Upper lobe of right lung (tissue), 1 donor: Measurements from ENCODE around the gene SSX4B. TPM values are rescaled to one million over a fixed set of nuclear protein-coding genes. Genes with fewer than 3 reads are reported as not detected.
"Not testable (repeated sequence)": the region's sequence is repeated elsewhere in the genome, so short reads cannot be mapped to it uniquely, and the experiment has no call there.

Experiments
- ATAC-seq: fragments of 200-7000 bp; cut with Tn5 transposase; one replicate; pipeline ENCODE4 v1.9.1; 2020; ENCODE audit warnings: mild to moderate bottlenecking, moderate library complexity
- DNase-seq: peaks from one replicate; pipeline ENCODE4 v3.0.0-alpha.2; 2020
- H3K27ac ChIP-seq: fragments of 200-600 bp; one replicate; pipeline ENCODE4 v1.8.0; 2022
- H3K27me3 ChIP-seq: fragments of 200-600 bp; one replicate; pipeline ENCODE4 v1.8.0; 2022; ENCODE audit warnings: mild to moderate bottlenecking
- H3K36me3 ChIP-seq: fragments of 200-600 bp; one replicate; pipeline ENCODE4 v1.8.0; 2022
- H3K4me1 ChIP-seq: fragments of 200-600 bp; one replicate; pipeline ENCODE4 v1.8.0; 2022
- H3K4me3 ChIP-seq: fragments of 200-600 bp; one replicate; pipeline ENCODE4 v1.8.0; 2022; ENCODE audit warnings: mild to moderate bottlenecking
- H3K9me3 ChIP-seq: fragments of 200-600 bp; one replicate; pipeline ENCODE4 v1.8.0; 2022
- intact Hi-C: fragments of 100-400 bp; cut with DNase I; formaldehyde crosslinking; loops from one replicate; pipeline ENCODE4 v1.11.0; 2022
- long read RNA-seq: library from polyadenylated mRNA; unstranded; transcript quantifications from one replicate; pipeline ENCODE4 v2.0.0, GENCODE V29; 2021
- total RNA-seq: library from RNA; stranded (reverse); fragmentation: NEBNext Ultra II Directional; extraction: Animal tissue kit (Norgen Biotek cat#: 25700); gene quantifications from one replicate; pipeline ENCODE4 v1.2.1, GENCODE V29; 2021
- TF ChIP-seq, protein P1 (sequence below): fragments of 200-600 bp; IDR thresholded peaks from one replicate; pipeline ENCODE4 v1.8.0; 2022; ENCODE audit warnings: antibody characterized with exemption
- donor health status: DM: no; HTN: yes; CAD: no; lungs with severe emphysema.

The SSX4B gene, protein sequence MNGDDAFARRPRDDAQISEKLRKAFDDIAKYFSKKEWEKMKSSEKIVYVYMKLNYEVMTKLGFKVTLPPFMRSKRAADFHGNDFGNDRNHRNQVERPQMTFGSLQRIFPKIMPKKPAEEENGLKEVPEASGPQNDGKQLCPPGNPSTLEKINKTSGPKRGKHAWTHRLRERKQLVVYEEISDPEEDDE
- total RNA-seq: not detected
- long read RNA-seq: 0 reads

DNA sequence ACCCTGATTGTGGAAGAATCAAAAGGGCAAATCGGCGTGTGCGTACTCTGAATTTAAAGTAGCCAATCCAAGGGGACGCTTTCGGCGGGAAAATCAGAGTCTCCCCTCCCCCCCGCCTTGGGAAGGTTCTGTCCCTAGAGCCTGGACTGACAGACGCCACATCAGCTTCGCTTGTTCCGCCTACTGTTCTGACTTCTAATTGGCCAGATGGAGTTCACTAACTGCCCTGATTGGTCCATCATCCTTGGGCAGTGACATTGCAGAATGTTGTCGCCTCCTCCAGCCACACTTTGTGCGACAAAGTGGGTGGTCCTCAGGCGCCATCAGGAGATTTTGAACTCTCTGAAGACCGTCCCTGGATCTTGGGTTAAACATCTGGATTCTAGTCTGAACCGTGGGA is at the start of gene SSX4B:
SSX4B (minus strand) TSS at position 101 of the 400 bp plus-strand sequence. CDS start 588 bp downstream, outside the sequence.
- H3K4me1 ChIP-seq, ATAC-seq, DNase-seq: not testable (repeated sequence)

DNA sequence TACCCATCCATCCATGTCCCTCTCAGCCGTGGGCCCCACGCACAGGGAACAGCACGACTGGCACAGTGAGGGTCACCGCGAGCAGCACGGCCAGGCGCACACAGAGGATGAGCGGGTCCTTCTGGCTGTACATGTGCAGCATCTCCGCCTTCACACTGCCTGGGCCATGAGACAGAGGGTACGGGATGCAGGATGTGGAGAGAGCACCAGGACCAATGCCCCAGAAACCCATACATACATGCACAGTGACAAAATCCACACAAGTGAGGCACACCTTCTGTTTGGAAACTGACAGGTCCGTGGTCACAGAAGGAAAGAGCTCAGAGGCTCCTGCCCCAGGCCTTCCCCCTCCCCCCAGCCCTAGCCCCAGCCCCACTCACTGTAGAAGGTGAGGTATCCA is 48.8 kb upstream of the SSX4B start:
- Histone ChIP-seq H3K4me1 (no peaks in the 10 kb centered on the region), H3K27ac (no peak overlapping the region), H3K36me3 (no peaks in the 10 kb centered on the region), H3K27me3 (no peaks in the 10 kb centered on the region), H3K4me3 (no peak overlapping the region), H3K9me3 (no peaks in the 10 kb centered on the region)
- TF ChIP-seq, protein P1, sequence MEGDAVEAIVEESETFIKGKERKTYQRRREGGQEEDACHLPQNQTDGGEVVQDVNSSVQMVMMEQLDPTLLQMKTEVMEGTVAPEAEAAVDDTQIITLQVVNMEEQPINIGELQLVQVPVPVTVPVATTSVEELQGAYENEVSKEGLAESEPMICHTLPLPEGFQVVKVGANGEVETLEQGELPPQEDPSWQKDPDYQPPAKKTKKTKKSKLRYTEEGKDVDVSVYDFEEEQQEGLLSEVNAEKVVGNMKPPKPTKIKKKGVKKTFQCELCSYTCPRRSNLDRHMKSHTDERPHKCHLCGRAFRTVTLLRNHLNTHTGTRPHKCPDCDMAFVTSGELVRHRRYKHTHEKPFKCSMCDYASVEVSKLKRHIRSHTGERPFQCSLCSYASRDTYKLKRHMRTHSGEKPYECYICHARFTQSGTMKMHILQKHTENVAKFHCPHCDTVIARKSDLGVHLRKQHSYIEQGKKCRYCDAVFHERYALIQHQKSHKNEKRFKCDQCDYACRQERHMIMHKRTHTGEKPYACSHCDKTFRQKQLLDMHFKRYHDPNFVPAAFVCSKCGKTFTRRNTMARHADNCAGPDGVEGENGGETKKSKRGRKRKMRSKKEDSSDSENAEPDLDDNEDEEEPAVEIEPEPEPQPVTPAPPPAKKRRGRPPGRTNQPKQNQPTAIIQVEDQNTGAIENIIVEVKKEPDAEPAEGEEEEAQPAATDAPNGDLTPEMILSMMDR: no peak
- intact Hi-C loops: no loop called here
- ATAC-seq (no peak), DNase-seq (no peak)

More for the DNA sequence above, at the start of gene SSX4B:
- H3K9me3 ChIP-seq, intact Hi-C loops, H3K27ac ChIP-seq, H3K36me3 ChIP-seq, H3K27me3 ChIP-seq, H3K4me3 ChIP-seq: not testable (repeated sequence)

DNA sequence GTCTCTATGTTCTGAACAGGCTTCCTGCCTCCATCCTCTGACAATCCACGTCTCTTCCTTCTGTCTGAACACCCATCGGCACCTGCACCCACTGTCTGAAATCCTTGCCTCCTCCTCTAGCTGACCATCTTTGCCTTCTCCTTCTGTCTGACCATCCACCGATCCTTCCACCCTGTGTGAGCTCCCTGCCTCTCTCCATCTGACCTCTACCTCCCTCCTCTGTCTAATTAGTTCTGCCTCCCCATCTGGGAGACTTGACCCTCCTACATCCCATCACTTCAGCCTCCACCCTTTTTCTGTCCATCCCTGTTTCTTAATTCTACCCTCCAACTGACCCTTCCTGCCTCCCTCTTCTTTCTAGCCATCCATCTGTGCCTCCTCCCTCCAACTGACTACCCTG is 48.3 kb upstream of the SSX4B start:
- no peaks in the 10 kb centered on the region for H3K27me3 ChIP-seq
- H3K4me1 ChIP-seq: no peaks in the 10 kb centered on the region
- no peak for DNase-seq
- intact Hi-C loops: no loop called here
- no peak overlapping the region for H3K27ac ChIP-seq
- TF ChIP-seq, protein P1: no peak
- no peak for ATAC-seq
- H3K9me3 ChIP-seq: no peaks in the 10 kb centered on the region
- no peaks in the 10 kb centered on the region for H3K36me3 ChIP-seq
- no peak overlapping the region for H3K4me3 ChIP-seq

DNA sequence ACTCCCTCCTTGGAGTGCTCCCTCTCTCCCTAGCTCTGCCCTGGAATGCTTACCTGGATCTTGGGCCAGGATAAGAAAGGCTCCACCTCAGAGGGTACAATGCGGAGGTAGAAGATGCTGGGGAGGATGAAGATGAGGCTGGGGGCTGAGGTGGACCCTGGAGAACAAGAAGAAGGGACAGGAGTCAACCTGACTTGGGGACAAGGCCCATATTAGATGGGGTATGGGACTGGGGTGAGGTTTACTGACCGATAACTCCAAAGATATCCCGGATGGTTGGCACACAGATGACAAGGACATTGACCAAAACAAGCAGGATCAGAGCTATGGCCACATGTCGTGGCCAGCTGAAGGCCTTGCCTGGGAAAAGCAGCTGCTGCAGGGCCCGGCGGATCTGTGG is 47.7 kb upstream of the SSX4B start:
- no peak overlapping the region for H3K4me3 ChIP-seq
- no peaks in the 10 kb centered on the region for H3K4me1 ChIP-seq
- H3K27me3 ChIP-seq: no peaks in the 10 kb centered on the region
- no peaks in the 10 kb centered on the region for H3K9me3 ChIP-seq
- DNase-seq (no peak), ATAC-seq (no peak)
- intact Hi-C loops: no loop called here
- TF ChIP-seq, protein P1: no peak
- no peaks in the 10 kb centered on the region for H3K36me3 ChIP-seq
- no peak overlapping the region for H3K27ac ChIP-seq

DNA sequence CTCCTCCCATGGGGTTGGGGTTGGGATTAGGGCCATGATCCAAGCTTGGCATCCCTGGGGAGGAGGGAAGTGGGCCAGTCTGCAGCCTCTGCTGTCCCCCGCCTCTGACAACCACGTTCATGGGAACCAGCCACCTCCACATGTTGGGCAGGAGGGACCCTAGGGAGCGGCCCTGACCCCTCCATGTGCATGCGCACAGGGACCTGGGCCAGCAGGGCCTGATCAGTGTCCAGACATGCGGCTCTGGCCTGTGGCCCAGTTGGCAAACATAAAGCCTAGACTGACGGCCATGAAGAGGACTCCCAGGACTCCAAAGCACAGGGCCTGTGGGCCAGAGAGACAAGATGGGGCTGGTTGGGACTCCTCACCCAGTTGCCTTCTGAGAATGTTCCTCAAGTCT is 47.0 kb upstream of the SSX4B start:
- no peak for DNase-seq

DNA sequence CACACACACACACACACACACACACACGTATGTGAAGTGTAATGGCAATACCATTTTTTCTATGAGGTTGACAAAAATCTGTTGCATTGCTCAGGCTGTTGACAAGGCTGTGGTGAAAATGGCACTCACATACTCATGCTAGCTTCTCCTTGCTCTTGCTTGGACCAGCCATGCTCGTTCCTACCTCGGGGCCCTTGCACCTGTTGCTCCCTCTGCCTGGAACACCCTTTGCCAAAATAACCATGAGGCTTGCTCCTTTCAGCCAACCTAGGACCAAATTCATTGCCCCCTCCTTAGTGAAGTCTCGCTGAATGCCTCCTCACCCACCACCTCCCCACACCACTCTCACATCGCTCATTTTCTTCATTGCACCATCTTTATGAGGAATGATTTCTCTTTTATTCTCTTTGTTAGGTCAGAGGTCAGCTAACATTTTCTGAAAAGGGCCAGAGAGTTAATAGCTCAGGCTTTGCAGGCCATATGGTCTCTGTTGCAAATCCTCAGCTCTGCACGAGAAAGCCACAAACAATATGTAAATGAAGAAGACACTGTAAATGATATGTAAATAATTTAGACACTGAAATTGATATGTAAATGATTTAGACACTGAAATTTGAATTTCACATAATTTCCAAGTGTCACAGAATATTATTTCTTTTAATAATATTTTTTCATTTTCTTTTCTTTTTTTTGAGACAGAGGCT is 45.0 kb upstream of the SSX4B start:
- no peaks in the 10 kb centered on the region for H3K36me3 ChIP-seq
- TF ChIP-seq, protein P1: no peak
- no peaks in the 10 kb centered on the region for H3K4me1 ChIP-seq
- DNase-seq: no peak
- no peak overlapping the region for H3K27ac ChIP-seq
- no peak for ATAC-seq
- no peaks in the 10 kb centered on the region for H3K9me3 ChIP-seq
- intact Hi-C loops: no loop called here
- H3K4me3 ChIP-seq: no peak overlapping the region
- no peaks in the 10 kb centered on the region for H3K27me3 ChIP-seq

More for the DNA sequence above, 47.0 kb upstream of the SSX4B start:
- H3K9me3 ChIP-seq: no peaks in the 10 kb centered on the region
- TF ChIP-seq, protein P1: no peak
- H3K4me1 ChIP-seq: no peaks in the 10 kb centered on the region
- H3K36me3 ChIP-seq: no peaks in the 10 kb centered on the region
- no peaks in the 10 kb centered on the region for H3K27me3 ChIP-seq
- peak; percentile 38 for ATAC-seq
- intact Hi-C loops: no loop called here
- H3K4me3 ChIP-seq: no peak overlapping the region
- no peak overlapping the region for H3K27ac ChIP-seq
